GM21423 (cell line): ENCODE measurements around the gene DPP6.
"Not testable (repeated sequence)": the region's sequence is repeated elsewhere in the genome, so short reads cannot be mapped to it uniquely, and the experiment has no call there.

Experiments
- ATAC-seq: cut with Tn5 transposase; IDR thresholded peaks from one replicate; pipeline ENCODE4 v1.9.1; 2021; ENCODE audit warnings: mild to moderate bottlenecking, moderate library complexity; ENCODE audit not compliant: unreplicated experiment

The DPP6 gene

GRCh38 chr7:154646126-154647013 is 594.2 kb downstream of the DPP6 start:
- ATAC-seq, result no peak

GRCh38 chr7:154647625-154648024 is 595.4 kb downstream of the DPP6 start:
- no peak for ATAC-seq

- no peak for ATAC-seq
Measured at GRCh38 chr7:154649015-154649414, 596.8 kb downstream of the DPP6 start.

GRCh38 chr7:154649434-154649833 is 597.2 kb downstream of the DPP6 start:
- no peak for ATAC-seq

GRCh38 chr7:154650275-154650674 is 598.1 kb downstream of the DPP6 start:
- ATAC-seq, result no peak

GRCh38 chr7:154651501-154651900 is 599.3 kb downstream of the DPP6 start:
- no peak for ATAC-seq

GRCh38 chr7:154652564-154652963 is 600.4 kb downstream of the DPP6 start:
- no peak for ATAC-seq

- ATAC-seq, result no peak
Measured at GRCh38 chr7:154653281-154653680, 601.1 kb downstream of the DPP6 start.

GRCh38 chr7:154656618-154657017 is 604.4 kb downstream of the DPP6 start:
- ATAC-seq, result no peak

- no peak for ATAC-seq
Measured at GRCh38 chr7:154666768-154667167, 614.6 kb downstream of the DPP6 start.

- no peak for ATAC-seq
Measured at GRCh38 chr7:154672659-154673415, 620.6 kb downstream of the DPP6 start.

GRCh38 chr7:154674191-154674590 is 622.0 kb downstream of the DPP6 start:
- ATAC-seq, result no peak

GRCh38 chr7:154675560-154675959 is 623.4 kb downstream of the DPP6 start:
- no peak for ATAC-seq

- ATAC-seq, result not testable (repeated sequence)
Measured at GRCh38 chr7:154676033-154676421, 623.8 kb downstream of the DPP6 start.

GRCh38 chr7:154676422-154677073 is 624.4 kb downstream of the DPP6 start:
- ATAC-seq, result no peak

GRCh38 chr7:154677454-154677853 is 625.3 kb downstream of the DPP6 start:
- no peak for ATAC-seq

- ATAC-seq, result not testable (repeated sequence)
Measured at GRCh38 chr7:154678001-154678550, 625.9 kb downstream of the DPP6 start.

- no peak for ATAC-seq
Measured at GRCh38 chr7:154679379-154680053, 627.3 kb downstream of the DPP6 start.

- ATAC-seq, result no peak
Measured at GRCh38 chr7:154680894-154681659, 628.9 kb downstream of the DPP6 start.

- ATAC-seq, result no peak
Measured at GRCh38 chr7:154682003-154682402, 629.8 kb downstream of the DPP6 start.
